Endothelial cell (in vitro differentiated cells): Measurements from ENCODE around the gene SLC22A2. TPM values are rescaled to one million over a fixed set of nuclear protein-coding genes. Genes with fewer than 3 reads are reported as not detected.

Source experiments
- DNase-seq: peaks from one replicate; pipeline ENCODE4 v3.0.0; 2021; ENCODE audit warnings: low spot score
- H3K27ac Mint-ChIP-seq: one replicate; pipeline ENCODE4 v1.8.0; 2021; ENCODE audit warnings: mixed read lengths, inconsistent platforms; ENCODE audit not compliant: unreplicated experiment
- H3K27me3 Mint-ChIP-seq: one replicate; pipeline ENCODE4 v1.8.0; 2021; ENCODE audit warnings: mild to moderate bottlenecking, moderate library complexity, mixed read lengths, inconsistent platforms; ENCODE audit not compliant: unreplicated experiment
- H3K36me3 Mint-ChIP-seq: one replicate; pipeline ENCODE4 v1.8.0; 2021; ENCODE audit warnings: mild to moderate bottlenecking, low read depth, mixed read lengths, inconsistent platforms; ENCODE audit not compliant: unreplicated experiment
- H3K4me1 Mint-ChIP-seq: one replicate; pipeline ENCODE4 v1.8.0; 2021; ENCODE audit warnings: mild to moderate bottlenecking, mixed read lengths, inconsistent platforms; ENCODE audit not compliant: unreplicated experiment
- H3K4me3 Mint-ChIP-seq: one replicate; pipeline ENCODE4 v1.8.0; 2021; ENCODE audit warnings: mild to moderate bottlenecking, mixed read lengths, inconsistent platforms; ENCODE audit not compliant: unreplicated experiment
- H3K9me3 Mint-ChIP-seq: one replicate; pipeline ENCODE4 v1.8.0; 2021; ENCODE audit warnings: mixed read lengths, inconsistent platforms; ENCODE audit not compliant: unreplicated experiment
- CTCF ChIP-seq: fragments of 200-600 bp; sonication (generic); IDR thresholded peaks from one replicate; pipeline ENCODE4 v1.5.0; 2021; ENCODE audit warnings: antibody characterized with exemption; ENCODE audit not compliant: unreplicated experiment
- total RNA-seq: library from RNA; stranded (reverse); fragmentation: NEBNext Ultra II Directional; extraction: Animal tissue kit (Norgen Biotek cat#: 25700); gene quantifications from one replicate; pipeline ENCODE4 v1.2.1, GENCODE V29; 2021; ENCODE audit not compliant: unreplicated experiment

The SLC22A2 gene
- total RNA-seq, 1 donor from 2014 or later: not detected

GRCh38 chr6:160285541-160286105 is 27.0 kb upstream of the SLC22A2 start:
- peaks cover 1% of the 10 kb centered on the region for H3K27me3 Mint-ChIP-seq
- no peaks in the 10 kb centered on the region for H3K4me1 Mint-ChIP-seq
- H3K4me3 Mint-ChIP-seq: no peak overlapping the region
- no peak for DNase-seq
- no peak overlapping the region for H3K27ac Mint-ChIP-seq
- no peaks in the 10 kb centered on the region for H3K9me3 Mint-ChIP-seq
- TF ChIP-seq CTCF: no peak
- no peaks in the 10 kb centered on the region for H3K36me3 Mint-ChIP-seq

- Mint-ChIP-seq H3K4me3 (no peak overlapping the region), H3K9me3 (no peaks in the 10 kb centered on the region), H3K27ac (no peak overlapping the region), H3K4me1 (no peaks in the 10 kb centered on the region), H3K36me3 (no peaks in the 10 kb centered on the region), H3K27me3 (peaks cover 1% of the 10 kb centered on the region)
- no peak for TF ChIP-seq CTCF
- no peak for DNase-seq
These were observed 26.0 kb upstream of the SLC22A2 start for GRCh38 chr6:160284575-160284974.

- H3K27ac Mint-ChIP-seq: no peak overlapping the region
- H3K36me3 Mint-ChIP-seq: no peaks in the 10 kb centered on the region
- DNase-seq: no peak
- H3K9me3 Mint-ChIP-seq: no peaks in the 10 kb centered on the region
- TF ChIP-seq CTCF: no peak
- H3K4me3 Mint-ChIP-seq: no peak overlapping the region
- H3K27me3 Mint-ChIP-seq: peaks cover 1% of the 10 kb centered on the region
- H3K4me1 Mint-ChIP-seq: peaks cover 11% of the 10 kb centered on the region
These were observed 23.8 kb upstream of the SLC22A2 start for GRCh38 chr6:160282444-160282843.

- H3K9me3 Mint-ChIP-seq: no peaks in the 10 kb centered on the region
- DNase-seq: no peak
- no peaks in the 10 kb centered on the region for H3K27me3 Mint-ChIP-seq
- TF ChIP-seq CTCF: no peak
- no peaks in the 10 kb centered on the region for H3K36me3 Mint-ChIP-seq
- no peak overlapping the region for H3K4me3 Mint-ChIP-seq
- no peak overlapping the region for H3K27ac Mint-ChIP-seq
- H3K4me1 Mint-ChIP-seq: peaks cover 11% of the 10 kb centered on the region
These were observed 21.2 kb upstream of the SLC22A2 start for GRCh38 chr6:160279850-160280249.

- Mint-ChIP-seq H3K27me3 (no peaks in the 10 kb centered on the region), H3K36me3 (no peaks in the 10 kb centered on the region), H3K4me3 (no peak overlapping the region), H3K4me1 (peaks cover 11% of the 10 kb centered on the region), H3K9me3 (no peaks in the 10 kb centered on the region), H3K27ac (peak overlapping the region; percentile 58)
- TF ChIP-seq CTCF: no peak
- no peak for DNase-seq
These were observed 20.2 kb upstream of the SLC22A2 start for GRCh38 chr6:160278786-160279310.
